Lower lobe of right lung (tissue), 2 donors: ENCODE data around the gene INO80. TPM values are rescaled to one million over a fixed set of nuclear protein-coding genes. Genes with fewer than 3 reads are reported as not detected.

Experiments
- ATAC-seq, 2 donors: fragments of 200-7000 bp; cut with Tn5 transposase; one replicate each; pipeline ENCODE4 v1.9.1; 2020 to 2022; ENCODE audit warnings: mild to moderate bottlenecking in 2 of 2, moderate library complexity in 2 of 2
- DNase-seq: peaks from one replicate; pipeline ENCODE4 v3.0.0-alpha.2; 2020
- H3K27ac ChIP-seq: fragments of 200-600 bp; one replicate; pipeline ENCODE4 v1.8.0; 2022
- H3K27me3 ChIP-seq: fragments of 200-600 bp; one replicate; pipeline ENCODE4 v1.8.0; 2022; ENCODE audit warnings: low read depth
- H3K36me3 ChIP-seq: fragments of 200-600 bp; one replicate; pipeline ENCODE4 v1.8.0; 2022; ENCODE audit warnings: mild to moderate bottlenecking
- H3K4me1 ChIP-seq: fragments of 200-600 bp; one replicate; pipeline ENCODE4 v1.8.0; 2022
- H3K4me3 ChIP-seq: fragments of 200-600 bp; one replicate; pipeline ENCODE4 v1.8.0; 2022; ENCODE audit warnings: mild to moderate bottlenecking
- H3K9me3 ChIP-seq: fragments of 200-600 bp; one replicate; pipeline ENCODE4 v1.8.0; 2022
- CTCF ChIP-seq: fragments of 200-600 bp; IDR thresholded peaks from one replicate; pipeline ENCODE4 v1.8.0; 2022; ENCODE audit warnings: antibody characterized with exemption, mild to moderate bottlenecking
- intact Hi-C: fragments of 100-400 bp; cut with DNase I; formaldehyde crosslinking; loops from one replicate; pipeline ENCODE4 v1.11.0; 2022
- total RNA-seq: library from RNA; stranded (reverse); fragmentation: NEBNext Ultra II Directional; extraction: Animal tissue kit (Norgen Biotek cat#: 25700); gene quantifications from one replicate; pipeline ENCODE4 v1.2.1, GENCODE V29; 2021
- donor health status: DM: no; HTN: yes; CAD: no; lungs with severe emphysema.

Gene INO80
- total RNA-seq, 1 donor from 2014 or later: 25.0 TPM

DNA sequence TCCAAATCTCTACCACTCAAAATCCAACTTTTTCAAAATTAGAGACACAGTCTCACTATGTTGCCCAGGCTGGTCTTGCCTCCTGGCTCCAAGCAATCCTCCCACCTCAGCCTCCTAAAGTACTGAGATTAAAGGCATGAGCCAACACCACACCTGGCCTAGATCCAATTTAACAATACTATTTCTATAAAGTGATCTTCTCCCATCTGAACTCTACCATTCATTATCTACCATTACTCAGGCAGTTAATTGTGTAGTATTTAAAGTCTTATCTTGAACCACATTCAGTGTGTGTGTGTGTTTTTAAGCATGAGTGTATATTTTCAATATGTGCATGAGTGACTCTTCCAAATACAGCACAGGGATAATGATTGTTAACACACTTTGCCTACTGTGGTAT is 77.0 kb downstream of the INO80 start:
- ATAC-seq (no peak), DNase-seq (no peak)
- intact Hi-C loops: no loop called here
- H3K27ac ChIP-seq: no peak overlapping the region
- peaks cover 6% of the 10 kb centered on the region for H3K4me1 ChIP-seq
- peaks cover 62% of the 10 kb centered on the region for H3K36me3 ChIP-seq
- no peak overlapping the region for H3K4me3 ChIP-seq
- TF ChIP-seq CTCF: no peak
- H3K27me3 ChIP-seq: no peaks in the 10 kb centered on the region
- no peaks in the 10 kb centered on the region for H3K9me3 ChIP-seq

DNA sequence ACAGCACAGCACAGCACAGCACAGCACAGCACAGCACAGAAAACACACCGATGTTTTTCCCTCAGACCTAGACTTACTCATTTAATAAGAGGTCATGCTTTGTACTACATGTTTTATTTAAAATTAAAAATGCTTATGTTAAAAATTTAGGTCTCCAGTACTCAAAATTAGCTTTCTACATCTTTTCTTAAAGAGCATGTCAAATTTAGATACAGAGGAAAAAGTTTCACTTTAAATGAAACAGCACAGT is 84.1 kb downstream of the INO80 start:
- no peak for DNase-seq
- intact Hi-C loops: no loop called here

GRCh38 chr15:41031232-41032078 is 84.6 kb downstream of the INO80 start:
- Histone ChIP-seq H3K9me3 (no peaks in the 10 kb centered on the region), H3K4me1 (no peaks in the 10 kb centered on the region), H3K4me3 (no peak overlapping the region), H3K36me3 (peaks cover 46% of the 10 kb centered on the region), H3K27me3 (no peaks in the 10 kb centered on the region), H3K27ac (no peak overlapping the region)
- intact Hi-C loops: no loop called here
- ATAC-seq (no peak), DNase-seq (no peak)
- TF ChIP-seq CTCF: no peak

More for the DNA sequence above, 84.1 kb downstream of the INO80 start:
- TF ChIP-seq CTCF: no peak
- Histone ChIP-seq H3K4me1 (no peaks in the 10 kb centered on the region), H3K27ac (no peak overlapping the region), H3K27me3 (no peaks in the 10 kb centered on the region), H3K36me3 (peaks cover 40% of the 10 kb centered on the region), H3K4me3 (no peak overlapping the region), H3K9me3 (no peaks in the 10 kb centered on the region)
- no peak for ATAC-seq

DNA sequence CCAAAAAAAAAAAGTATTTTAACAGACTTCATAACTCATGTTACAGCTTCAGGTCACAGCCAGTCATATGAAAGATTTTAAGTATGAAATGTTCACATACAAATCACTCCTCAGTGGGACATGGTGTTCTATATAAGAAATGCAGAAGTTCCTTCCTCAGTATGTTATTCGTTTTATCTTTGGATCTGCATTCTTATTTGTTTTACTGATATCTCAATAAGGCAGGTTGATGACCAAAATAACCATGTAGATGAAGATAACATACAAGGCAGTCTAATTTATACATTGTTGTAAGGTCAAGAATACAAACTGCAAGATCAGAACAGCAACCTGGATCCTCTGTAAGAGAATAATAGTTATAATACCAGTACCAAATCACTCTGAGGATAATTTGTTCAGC is 87.2 kb downstream of the INO80 start:
- intact Hi-C loops: no loop called here
- no peak overlapping the region for H3K27ac ChIP-seq
- no peak for DNase-seq
- H3K27me3 ChIP-seq: no peaks in the 10 kb centered on the region
- peaks cover 59% of the 10 kb centered on the region for H3K36me3 ChIP-seq
- no peaks in the 10 kb centered on the region for H3K9me3 ChIP-seq
- H3K4me3 ChIP-seq: no peak overlapping the region
- peaks cover 13% of the 10 kb centered on the region for H3K4me1 ChIP-seq
- TF ChIP-seq CTCF: no peak
- ATAC-seq: no peak

GRCh38 chr15:41025393-41025792 is 90.7 kb downstream of the INO80 start:
- Histone ChIP-seq H3K4me3 (no peak overlapping the region), H3K9me3 (no peaks in the 10 kb centered on the region), H3K4me1 (peaks cover 28% of the 10 kb centered on the region), H3K27ac (no peak overlapping the region), H3K36me3 (peaks cover 62% of the 10 kb centered on the region), H3K27me3 (no peaks in the 10 kb centered on the region)
- DNase-seq (no peak), ATAC-seq (no peak)
- intact Hi-C loops: no loop called here
- no peak for TF ChIP-seq CTCF
